ENCODE results near the gene LRIG3.

The LRIG3 gene

GRCh38 chr12:58943079-58943478 lies 22.8 kb upstream of the LRIG3 start:
- H3K4me3 ChIP-seq (ENCODE audit: low read depth, low read length) = no peak overlapping the region
- TF ChIP-seq, protein P1, sequence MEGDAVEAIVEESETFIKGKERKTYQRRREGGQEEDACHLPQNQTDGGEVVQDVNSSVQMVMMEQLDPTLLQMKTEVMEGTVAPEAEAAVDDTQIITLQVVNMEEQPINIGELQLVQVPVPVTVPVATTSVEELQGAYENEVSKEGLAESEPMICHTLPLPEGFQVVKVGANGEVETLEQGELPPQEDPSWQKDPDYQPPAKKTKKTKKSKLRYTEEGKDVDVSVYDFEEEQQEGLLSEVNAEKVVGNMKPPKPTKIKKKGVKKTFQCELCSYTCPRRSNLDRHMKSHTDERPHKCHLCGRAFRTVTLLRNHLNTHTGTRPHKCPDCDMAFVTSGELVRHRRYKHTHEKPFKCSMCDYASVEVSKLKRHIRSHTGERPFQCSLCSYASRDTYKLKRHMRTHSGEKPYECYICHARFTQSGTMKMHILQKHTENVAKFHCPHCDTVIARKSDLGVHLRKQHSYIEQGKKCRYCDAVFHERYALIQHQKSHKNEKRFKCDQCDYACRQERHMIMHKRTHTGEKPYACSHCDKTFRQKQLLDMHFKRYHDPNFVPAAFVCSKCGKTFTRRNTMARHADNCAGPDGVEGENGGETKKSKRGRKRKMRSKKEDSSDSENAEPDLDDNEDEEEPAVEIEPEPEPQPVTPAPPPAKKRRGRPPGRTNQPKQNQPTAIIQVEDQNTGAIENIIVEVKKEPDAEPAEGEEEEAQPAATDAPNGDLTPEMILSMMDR (IDR thresholded peaks at IDR 0.05; ENCODE audit: insufficient read depth, low read depth, low read length, missing control alignments) = no peak
- no peak for DNase-seq (ENCODE audit: low read depth)

DNA sequence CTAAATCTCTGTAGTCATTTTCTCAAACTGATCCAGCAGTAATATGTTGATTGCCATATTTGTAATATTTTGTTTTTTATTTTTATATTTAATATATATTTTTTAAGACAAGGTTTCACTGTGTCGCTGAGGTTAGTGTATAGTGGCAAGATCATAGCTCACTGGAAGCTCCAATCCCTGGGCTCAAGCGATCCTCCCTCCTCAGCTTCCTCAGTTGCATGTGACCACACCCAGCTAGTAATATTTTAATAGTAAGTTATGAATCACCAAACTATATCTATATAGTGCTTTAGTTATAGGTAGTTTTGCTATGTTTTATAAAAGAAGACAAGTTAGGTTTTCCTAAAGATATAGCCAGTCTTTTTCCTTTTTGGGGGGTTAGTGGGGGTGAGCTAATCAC lies 22.0 kb upstream of the LRIG3 start:
- TF ChIP-seq, protein P1 (IDR thresholded peaks at IDR 0.05; ENCODE audit: insufficient read depth, low read depth, low read length, missing control alignments) = no peak
- H3K4me3 ChIP-seq (ENCODE audit: low read depth, low read length) = no peak overlapping the region
- no peak for DNase-seq (ENCODE audit: low read depth)

- no peak overlapping the region for H3K4me3 ChIP-seq (ENCODE audit: low read depth, low read length)
- TF ChIP-seq, protein P1 (IDR thresholded peaks at IDR 0.05; ENCODE audit: insufficient read depth, low read depth, low read length, missing control alignments) = no peak
- no peak for DNase-seq (ENCODE audit: low read depth)
Observed at GRCh38 chr12:58939399-58940100, 19.2 kb upstream of the LRIG3 start.

- TF ChIP-seq, protein P1 (IDR thresholded peaks at IDR 0.05; ENCODE audit: insufficient read depth, low read depth, low read length, missing control alignments) = no peak
- H3K4me3 ChIP-seq (ENCODE audit: low read depth, low read length) = no peak overlapping the region
- DNase-seq (ENCODE audit: low read depth) = no peak
Observed at GRCh38 chr12:58938440-58938839, 18.1 kb upstream of the LRIG3 start.

GRCh38 chr12:58934528-58934927 lies 14.2 kb upstream of the LRIG3 start:
- DNase-seq (ENCODE audit: low read depth) = no peak
- TF ChIP-seq, protein P1 (IDR thresholded peaks at IDR 0.05; ENCODE audit: insufficient read depth, low read depth, low read length, missing control alignments) = no peak
- no peak overlapping the region for H3K4me3 ChIP-seq (ENCODE audit: low read depth, low read length)

GRCh38 chr12:58932806-58933681 lies 12.7 kb upstream of the LRIG3 start:
- H3K4me3 ChIP-seq (ENCODE audit: low read depth, low read length) = no peak overlapping the region
- TF ChIP-seq, protein P1 (IDR thresholded peaks at IDR 0.05; ENCODE audit: insufficient read depth, low read depth, low read length, missing control alignments) = no peak
- DNase-seq (ENCODE audit: low read depth) = no peak
